ENCODE data around the gene GRPEL1. TPM values are rescaled to one million over a fixed set of nuclear protein-coding genes. Genes with fewer than 3 reads are reported as not detected.

GRPEL1 gene
- total and polyA plus RNA-seq, 2 experiments from 2014 or later: 28.3 to 56.5 TPM

- Histone ChIP-seq H3K27me3 (no peaks in the 10 kb centered on the region), H3K4me2 (no peak overlapping the region), H3K79me2 (peaks cover 10% of the 10 kb centered on the region), H2AFZ (no peak overlapping the region), H3K9me3 (ENCODE audit: low read depth) (no peaks in the 10 kb centered on the region), H3K4me3 (no peak overlapping the region), H4K20me1 (ENCODE audit: insufficient read depth, poor library complexity, severe bottlenecking) (no peaks in the 10 kb centered on the region), H3K4me1 (ENCODE audit: insufficient read depth) (peaks cover 4% of the 10 kb centered on the region), H3K27ac (no peak overlapping the region), H3K36me3 (replicated peaks; ENCODE audit: insufficient read depth, low read depth) (no peaks in the 10 kb centered on the region), H3K9me2 (replicated peaks; ENCODE audit: insufficient read depth) (no peaks in the 10 kb centered on the region)
- TF ChIP-seq EZH2 (IDR thresholded peaks at IDR 0.05; ENCODE audit: borderline replicate concordance) (no peak), EZH2phosphoT487 (IDR thresholded peaks at IDR 0.05; ENCODE audit: low read depth, severe bottlenecking, unreplicated experiment) (no peak)
- TF ChIP-seq, protein P1, sequence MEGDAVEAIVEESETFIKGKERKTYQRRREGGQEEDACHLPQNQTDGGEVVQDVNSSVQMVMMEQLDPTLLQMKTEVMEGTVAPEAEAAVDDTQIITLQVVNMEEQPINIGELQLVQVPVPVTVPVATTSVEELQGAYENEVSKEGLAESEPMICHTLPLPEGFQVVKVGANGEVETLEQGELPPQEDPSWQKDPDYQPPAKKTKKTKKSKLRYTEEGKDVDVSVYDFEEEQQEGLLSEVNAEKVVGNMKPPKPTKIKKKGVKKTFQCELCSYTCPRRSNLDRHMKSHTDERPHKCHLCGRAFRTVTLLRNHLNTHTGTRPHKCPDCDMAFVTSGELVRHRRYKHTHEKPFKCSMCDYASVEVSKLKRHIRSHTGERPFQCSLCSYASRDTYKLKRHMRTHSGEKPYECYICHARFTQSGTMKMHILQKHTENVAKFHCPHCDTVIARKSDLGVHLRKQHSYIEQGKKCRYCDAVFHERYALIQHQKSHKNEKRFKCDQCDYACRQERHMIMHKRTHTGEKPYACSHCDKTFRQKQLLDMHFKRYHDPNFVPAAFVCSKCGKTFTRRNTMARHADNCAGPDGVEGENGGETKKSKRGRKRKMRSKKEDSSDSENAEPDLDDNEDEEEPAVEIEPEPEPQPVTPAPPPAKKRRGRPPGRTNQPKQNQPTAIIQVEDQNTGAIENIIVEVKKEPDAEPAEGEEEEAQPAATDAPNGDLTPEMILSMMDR (IDR thresholded peaks at IDR 0.05; ENCODE audit: poor library complexity): no peak
- DNase-seq (ENCODE audit: low spot score): no peak
- 96% methylated on average over 5 of the region's 5 CpGs for WGBS (ENCODE audit: low lambda C conversion rate, missing lambda C conversion rate)
Observed at GRCh38 chr4:7009564-7009963, 58.3 kb downstream of the GRPEL1 start.

Other genes with a start within 250 kb of the GRPEL1 start
- gene TBC1D14, start 158.2 kb downstream of the GRPEL1 start, total RNA-seq: 46.1 and 50.8 TPM in 2 replicates
- 26.5 and 33.6 TPM in 2 replicates for gene TBC1D14, start 158.2 kb downstream of the GRPEL1 start, polyA plus RNA-seq
- gene TADA2B, start 24.7 kb downstream of the GRPEL1 start, total RNA-seq: 15.4 and 18.5 TPM in 2 replicates
- gene TADA2B, start 24.7 kb downstream of the GRPEL1 start, polyA plus RNA-seq: 18.2 and 20.1 TPM in 2 replicates
- 1.6 and 2.4 TPM in 2 replicates for gene SORCS2, start 124.5 kb upstream of the GRPEL1 start, total RNA-seq
- 1.1 and 4.8 TPM in 2 replicates for gene SORCS2, start 124.5 kb upstream of the GRPEL1 start, polyA plus RNA-seq

Measured in hepatocyte (in vitro differentiated cells).